H1 (cell line): ENCODE measurements around the gene RCOR2. TPM values are rescaled to one million over a fixed set of nuclear protein-coding genes. Genes with fewer than 3 reads are reported as not detected.

Experiments used
- CTCF ChIA-PET: fragments of 300-600 bp; sonication (Branson Sonifier 250); formaldehyde crosslinking; loops from one replicate; lab custom pipeline; 2021; ENCODE audit not compliant: partially characterized antibody; lab: Charles Lee
- POLR2A ChIA-PET: fragments of 300-600 bp; sonication (Branson Sonifier 250); formaldehyde crosslinking; loops from one replicate; lab custom pipeline; 2021; ENCODE audit warnings: inconsistent platforms; ENCODE audit not compliant: partially characterized antibody; lab: Charles Lee
- DNase-seq, 2 experiments: peaks; one replicate each; pipeline versions ENCODE4 v3.0.0 to v3.0.0-alpha.2; 2010 to 2022; ENCODE audit warnings: low spot score in 2 of 2, low read depth in 1 of 2, mixed read lengths in 1 of 2
- FAIRE-seq: peaks from 2 replicates; lab custom pipeline; 2011; peaks lifted over from hg19 to GRCh38; lab: Jason Lieb, UNC
- H2AFZ ChIP-seq: 2 replicates; pipeline ENCODE4 v1.8.1; 2012; ENCODE audit warnings: low read length, inconsistent platforms
- H2AK5ac ChIP-seq: 2 replicates; pipeline ENCODE4 v1.6.1; 2013; ENCODE audit warnings: low read depth, low read length
- H2BK120ac ChIP-seq: replicated peaks from 2 replicates; pipeline ENCODE3; 2013; ENCODE audit warnings: low read depth, low read length, inconsistent platforms
- H2BK12ac ChIP-seq: 2 replicates; pipeline ENCODE4 v1.6.1; 2013; ENCODE audit warnings: low read depth, low read length
- H2BK15ac ChIP-seq: 2 replicates; pipeline ENCODE4 v1.6.1; 2013; ENCODE audit warnings: low read length
- H2BK20ac ChIP-seq: 2 replicates; pipeline ENCODE4 v1.6.1; 2013; ENCODE audit warnings: low read length
- H2BK5ac ChIP-seq: 2 replicates; pipeline ENCODE4 v1.6.1; 2013; ENCODE audit warnings: low read depth, low read length
- H3K14ac ChIP-seq: 2 replicates; pipeline ENCODE4 v1.6.1; 2013; ENCODE audit warnings: inconsistent platforms; ENCODE audit not compliant: insufficient read length
- H3K18ac ChIP-seq: 2 replicates; pipeline ENCODE4 v1.6.1; 2013; ENCODE audit warnings: low read length; ENCODE audit errors: extremely low read depth
- H3K23ac ChIP-seq: 2 replicates; pipeline ENCODE4 v1.6.1; 2013; ENCODE audit warnings: inconsistent platforms; ENCODE audit not compliant: insufficient read length
- H3K23me2 ChIP-seq: 2 replicates; pipeline ENCODE4 v1.6.1; 2013; ENCODE audit warnings: low read depth, low read length
- H3K27ac ChIP-seq: 2 replicates; pipeline ENCODE4 v1.6.1; 2011; ENCODE audit warnings: low read depth, low read length, inconsistent platforms
- H3K27me3 ChIP-seq, 4 experiments: replicated peaks in 1 of 4; 1 replicate in 1 of 4; 2 replicates in 3 of 4; pipeline versions ENCODE4 v1.6.1 to v1.8.1; 2011 to 2013; ENCODE audit warnings: low read length in 3 of 4, mild to moderate bottlenecking in 3 of 4, inconsistent platforms in 2 of 4, mixed read lengths in 2 of 4, moderate library complexity in 1 of 4; ENCODE audit not compliant: control insufficient read depth in 3 of 4, insufficient read depth in 3 of 4; ENCODE audit errors: extremely low read depth in 1 of 4
- H3K36me3 ChIP-seq, 4 experiments: 2 replicates each; pipeline versions ENCODE4 v1.6.1 to v1.8.1; 2011 to 2013; ENCODE audit warnings: mild to moderate bottlenecking in 4 of 4, low read length in 3 of 4, moderate library complexity in 2 of 4, control low read depth in 1 of 4, inconsistent platforms in 1 of 4; ENCODE audit not compliant: insufficient read depth in 4 of 4, control insufficient read depth in 2 of 4
- H3K4ac ChIP-seq: replicated peaks from 2 replicates; pipeline ENCODE3; 2013; ENCODE audit warnings: low read length, low read depth, mixed read lengths, inconsistent platforms; ENCODE audit not compliant: insufficient read length
- H3K4me1 ChIP-seq, 4 experiments: replicated peaks in 1 of 4; 1 replicate in 1 of 4; 2 replicates in 3 of 4; pipeline versions ENCODE4 v1.6.1 to v1.8.1; 2011 to 2013; ENCODE audit warnings: low read length in 3 of 4, inconsistent platforms in 2 of 4, mixed read lengths in 1 of 4; ENCODE audit not compliant: insufficient read depth in 4 of 4, control insufficient read depth in 3 of 4
- H3K4me2 ChIP-seq, 2 experiments: 2 replicates each; pipeline versions ENCODE4 v1.6.1 to v1.8.1; 2011 to 2013; ENCODE audit warnings: low read depth in 2 of 2, low read length in 2 of 2, control low read depth in 1 of 2, inconsistent platforms in 1 of 2, mild to moderate bottlenecking in 1 of 2; ENCODE audit not compliant: insufficient read depth in 1 of 2
- H3K4me3 ChIP-seq, 4 experiments: fragments of 200-600, 300-600 bp in 1 of 4; sonication (generic), shearing (Covaris generic), sonication (Bioruptor Twin) in 1 of 4; 2 replicates each; pipeline versions ENCODE4 v1.5.1 to v1.8.1; 2011 to 2016; ENCODE audit warnings: low read length in 4 of 4, low read depth in 3 of 4, control low read depth in 2 of 4, inconsistent platforms in 2 of 4, mild to moderate bottlenecking in 2 of 4, mixed read lengths in 1 of 4, moderate library complexity in 1 of 4; ENCODE audit not compliant: insufficient read depth in 2 of 4; ENCODE audit errors: extremely low read depth in 1 of 4
- H3K56ac ChIP-seq: replicated peaks from 2 replicates; pipeline ENCODE3; 2013; ENCODE audit warnings: low read depth, mild to moderate bottlenecking, mixed read lengths, low read length, inconsistent platforms; ENCODE audit not compliant: insufficient read length
- H3K79me1 ChIP-seq: 2 replicates; pipeline ENCODE4 v1.6.1; 2013; ENCODE audit warnings: low read depth, low read length, control low read depth
- H3K79me2 ChIP-seq, 2 experiments: 2 replicates each; pipeline versions ENCODE4 v1.6.1 to v1.8.1; 2012 to 2013; ENCODE audit warnings: low read length in 2 of 2, mild to moderate bottlenecking in 2 of 2, inconsistent platforms in 1 of 2; ENCODE audit not compliant: insufficient read depth in 2 of 2, control insufficient read depth in 1 of 2
- H3K9ac ChIP-seq, 4 experiments: replicated peaks in 1 of 4; 1 replicate in 1 of 4; 2 replicates in 3 of 4; pipeline versions ENCODE4 v1.6.1 to v1.8.1; 2011 to 2013; ENCODE audit warnings: low read depth in 3 of 4, low read length in 3 of 4, control low read depth in 2 of 4, mild to moderate bottlenecking in 2 of 4, moderate library complexity in 2 of 4, inconsistent platforms in 1 of 4; ENCODE audit errors: extremely low read depth in 1 of 4
- H3K9me3 ChIP-seq, 2 experiments: 2 replicates each; pipeline versions ENCODE4 v1.6.1 to v1.8.1; 2012 to 2013; ENCODE audit warnings: mild to moderate bottlenecking in 2 of 2, moderate library complexity in 2 of 2, control low read depth in 1 of 2, inconsistent platforms in 1 of 2, low read depth in 1 of 2, low read length in 1 of 2, mixed read lengths in 1 of 2; ENCODE audit not compliant: insufficient read depth in 2 of 2
- H4K20me1 ChIP-seq, 2 experiments: replicated peaks in 1 of 2; 2 replicates each; pipeline versions ENCODE3 to v1.8.1; 2011 to 2013; ENCODE audit warnings: inconsistent platforms in 2 of 2, low read length in 2 of 2, mild to moderate bottlenecking in 1 of 2; ENCODE audit not compliant: insufficient read depth in 2 of 2, control insufficient read depth in 1 of 2
- H4K5ac ChIP-seq: 2 replicates; pipeline ENCODE4 v1.6.1; 2013; ENCODE audit warnings: low read length, low read depth, mixed read lengths, inconsistent platforms; ENCODE audit not compliant: insufficient read length
- H4K8ac ChIP-seq: 2 replicates; pipeline ENCODE4 v1.8.0; 2013; ENCODE audit warnings: mild to moderate bottlenecking, moderate library complexity, low read length, inconsistent platforms; ENCODE audit not compliant: insufficient read depth; ENCODE audit errors: extremely low read depth
- H4K91ac ChIP-seq: replicated peaks from 2 replicates; pipeline ENCODE3; 2013; ENCODE audit warnings: low read length, mixed read lengths, inconsistent platforms; ENCODE audit not compliant: insufficient read length
- BCL11A ChIP-seq, 2 experiments: IDR thresholded peaks; one replicate each; pipeline ENCODE4 v1.6.1; 2011; ENCODE audit warnings: low read depth in 2 of 2, low read length in 2 of 2, mild to moderate bottlenecking in 2 of 2
- JUND ChIP-seq: IDR thresholded peaks from 2 replicates; pipeline ENCODE4 v1.6.1; 2011; ENCODE audit warnings: mild to moderate bottlenecking, improper control_type of control experiment, low read length
- KDM4A ChIP-seq: IDR thresholded peaks from one replicate; pipeline ENCODE4 v1.7.1; 2012; ENCODE audit warnings: low read depth, mild to moderate bottlenecking, moderate library complexity, low read length, inconsistent platforms; ENCODE audit not compliant: severe bottlenecking
- MAFK ChIP-seq: IDR thresholded peaks from 2 replicates; pipeline ENCODE4 v1.6.1; 2012; ENCODE audit warnings: low read depth, mild to moderate bottlenecking, improper control_type of control experiment, low read length
- RBBP5 ChIP-seq: IDR thresholded peaks from 2 replicates; pipeline ENCODE4 v1.7.1; 2012; ENCODE audit warnings: low read depth, mild to moderate bottlenecking, inconsistent platforms, low read length, moderate library complexity, borderline replicate concordance
- RFX5 ChIP-seq: IDR thresholded peaks from 2 replicates; pipeline ENCODE4 v1.6.1; 2011; ENCODE audit warnings: low read depth, low read length, improper control_type of control experiment, borderline replicate concordance
- SIN3A ChIP-seq, 2 experiments: IDR thresholded peaks in 1 of 2; conservative IDR thresholded peaks in 1 of 2; 2 replicates each; pipeline ENCODE4 v1.6.1; 2011 to 2012; ENCODE audit warnings: low read length in 2 of 2, improper control_type of control experiment in 1 of 2, low read depth in 1 of 2, mild to moderate bottlenecking in 1 of 2
- SP4 ChIP-seq: IDR thresholded peaks from 2 replicates; pipeline ENCODE4 v1.6.1; 2012; ENCODE audit warnings: low read length, inconsistent platforms
- TAF7 ChIP-seq: optimal IDR thresholded peaks from 2 replicates; pipeline ENCODE3; 2011; ENCODE audit warnings: low read depth, mild to moderate bottlenecking, inconsistent platforms, low read length, moderate library complexity, borderline replicate concordance
- YY1 ChIP-seq: IDR thresholded peaks from 2 replicates; pipeline ENCODE4 v1.6.1; 2011; ENCODE audit warnings: low read depth, mild to moderate bottlenecking, low read length
- WGBS, 2 experiments: shearing (Covaris generic) in 1 of 2; methylation state at CpG; one replicate each; pipeline versions ENCODE4 v1.1.6 to v1.1.7; 2013 to 2015; ENCODE audit warnings: low lambda C conversion rate in 2 of 2, mixed read lengths in 2 of 2, inconsistent platforms in 1 of 2, low coverage in 1 of 2, missing lambda C conversion rate in 1 of 2; ENCODE audit not compliant: insufficient replicate concordance in 2 of 2, insufficient coverage in 1 of 2, insufficient read length in 1 of 2; ENCODE audit errors: extremely low coverage in 1 of 2, missing lambda C conversion rate in 1 of 2; 5-methylcytosine and 5-hydroxymethylcytosine counted together
- polyA plus RNA-seq, 7 experiments: library from polyadenylated mRNA; depleted of rRNA in 3 of 7; stranded (reverse) in 5 of 7; unstranded in 2 of 7; fragments of >200 nt in 5 of 7; fragments of 200-250 nt in 2 of 7; gene quantifications; 1 replicate in 5 of 7; 2 replicates in 1 of 7; 4 replicates in 1 of 7; pipeline versions ENCODE4 v1.2.1 to v1.2.3, GENCODE V29; 2011 to 2013; ENCODE audit warnings: missing spikeins in 2 of 7, mixed read lengths in 2 of 7
- total RNA-seq: library from RNA; stranded (reverse); fragmentation: NEBNext Ultra II Directional; extraction: Animal tissue kit (Norgen Biotek cat#: 25700); gene quantifications from 2 replicates; pipeline ENCODE4 v1.2.1, GENCODE V29; 2021
- TF ChIP-seq, protein P1 (sequence below), 3 experiments: IDR thresholded peaks; 1 replicate in 2 of 3; 2 replicates in 1 of 3; pipeline versions ENCODE4 v1.5.1 to v1.6.1; 2011; ENCODE audit warnings: low read length in 3 of 3, mild to moderate bottlenecking in 3 of 3, inconsistent platforms in 2 of 3, low read depth in 1 of 3, moderate library complexity in 1 of 3; ENCODE audit not compliant: insufficient read depth in 1 of 3; ENCODE audit errors: control extremely low read depth in 1 of 3

The RCOR2 gene
- total and polyA plus RNA-seq, 2 of the 8 experiments (the other 6 are each of a cell fraction or from before 2014, with no cell fraction given) = 54.6 to 78.0 TPM

DNA sequence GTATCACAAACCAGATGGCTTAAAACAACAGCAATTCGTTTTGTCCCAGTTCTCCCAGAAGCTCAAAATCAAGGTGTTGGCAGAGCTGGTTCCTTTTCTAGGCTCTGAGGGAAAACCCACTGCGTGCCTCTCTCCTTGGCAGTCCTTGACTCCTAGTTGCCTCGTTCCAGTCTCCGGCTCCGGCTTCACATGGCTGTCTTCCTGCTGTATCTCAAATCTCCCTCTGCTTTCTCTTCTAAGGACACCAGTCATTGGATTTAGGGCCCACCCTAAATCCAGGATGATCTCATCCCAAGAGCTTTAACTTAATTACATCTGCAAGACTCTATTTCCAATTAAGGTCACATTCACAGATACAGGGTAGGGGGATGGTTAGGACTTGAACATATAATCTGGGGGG lies 12.7 kb upstream of the RCOR2 start:
- CTCF ChIA-PET = interaction anchor here (0.8 to 3.8 kb wide), 5 partner anchors 8 to 92 kb away, joined by 3 to 29 read pairs (median 7); partner anchors contain the start of gene RCOR2
- Histone ChIP-seq H2AK5ac (no peak overlapping the region), H3K14ac (no peak overlapping the region), H2AFZ (no peak overlapping the region), H3K9ac (no peak overlapping the region; a peak in 1 of 7 replicates), H4K8ac (peak overlapping the region; percentile 31; the same call in 1 of the 2 replicates), H4K20me1 (no peaks in the 10 kb centered on the region), H3K4me1 (peaks cover 0 to 4% (median 0%) of the 10 kb centered on the region in 4 experiments; a peak in 1 of 7 replicates), H2BK120ac (no peak overlapping the region), H4K91ac (no peak overlapping the region), H3K56ac (no peak overlapping the region), H3K79me1 (no peaks in the 10 kb centered on the region), H2BK15ac (no peak overlapping the region), H3K23ac (no peak overlapping the region), H3K23me2 (no peaks in the 10 kb centered on the region), H2BK12ac (no peak overlapping the region), H3K4ac (no peak overlapping the region), H4K5ac (no peak overlapping the region), H3K36me3 (no peaks in the 10 kb centered on the region), H2BK5ac (no peak overlapping the region), H3K27ac (no peak overlapping the region), H2BK20ac (no peak overlapping the region), H3K79me2 (no peaks in the 10 kb centered on the region), H3K18ac (no peak overlapping the region), H3K4me2 (no peak overlapping the region), H3K27me3 (peaks cover 0 to 8% (median 5%) of the 10 kb centered on the region in 4 experiments; a peak in 3 of 7 replicates), H3K9me3 (no peaks in the 10 kb centered on the region), H3K4me3 (no peak overlapping the region)
- POLR2A ChIA-PET = interaction anchor here (11.5 kb wide), 1 partner anchor 12 kb away, joined by 173 read pairs; the partner anchor contains the start of gene RCOR2
- WGBS, 2 experiments = 94% methylated on average over 5 of the region's 5 CpGs; no CpG with 5 or more reads in 1 of the 2 experiments
- DNase-seq = no peak
- no peak for FAIRE-seq
- TF ChIP-seq RFX5 (no peak), SP4 (no peak), KDM4A (no peak), YY1 (no peak), SIN3A (conservative IDR thresholded peaks at IDR 0.05 in 1 of 2, IDR thresholded peaks at IDR 0.05 in 1 of 2; ENCODE audit: low read depth in 1 of 2, low read length in 2 of 2) (no peak), RBBP5 (no peak), MAFK (no peak), JUND (no peak), TAF7 (no peak), BCL11A (IDR thresholded peaks at IDR 0.05; ENCODE audit: low read depth in 2 of 2, low read length in 2 of 2) (no peak)
- TF ChIP-seq, protein P1, sequence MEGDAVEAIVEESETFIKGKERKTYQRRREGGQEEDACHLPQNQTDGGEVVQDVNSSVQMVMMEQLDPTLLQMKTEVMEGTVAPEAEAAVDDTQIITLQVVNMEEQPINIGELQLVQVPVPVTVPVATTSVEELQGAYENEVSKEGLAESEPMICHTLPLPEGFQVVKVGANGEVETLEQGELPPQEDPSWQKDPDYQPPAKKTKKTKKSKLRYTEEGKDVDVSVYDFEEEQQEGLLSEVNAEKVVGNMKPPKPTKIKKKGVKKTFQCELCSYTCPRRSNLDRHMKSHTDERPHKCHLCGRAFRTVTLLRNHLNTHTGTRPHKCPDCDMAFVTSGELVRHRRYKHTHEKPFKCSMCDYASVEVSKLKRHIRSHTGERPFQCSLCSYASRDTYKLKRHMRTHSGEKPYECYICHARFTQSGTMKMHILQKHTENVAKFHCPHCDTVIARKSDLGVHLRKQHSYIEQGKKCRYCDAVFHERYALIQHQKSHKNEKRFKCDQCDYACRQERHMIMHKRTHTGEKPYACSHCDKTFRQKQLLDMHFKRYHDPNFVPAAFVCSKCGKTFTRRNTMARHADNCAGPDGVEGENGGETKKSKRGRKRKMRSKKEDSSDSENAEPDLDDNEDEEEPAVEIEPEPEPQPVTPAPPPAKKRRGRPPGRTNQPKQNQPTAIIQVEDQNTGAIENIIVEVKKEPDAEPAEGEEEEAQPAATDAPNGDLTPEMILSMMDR (IDR thresholded peaks at IDR 0.05; ENCODE audit: control extremely low read depth in 1 of 3, insufficient read depth in 1 of 3, low read depth in 1 of 3, low read length in 3 of 3) = no peak
